H54 (cell line): ENCODE results near the gene SLC17A4.

Experiments used
- DNase-seq: peaks from one replicate; pipeline ENCODE4 v3.0.0; 2011; ENCODE audit warnings: low spot score, mixed read lengths; ENCODE audit not compliant: insufficient read length
- FAIRE-seq: peaks from 3 replicates; lab custom pipeline; 2011; peaks lifted over from hg19 to GRCh38; lab: Jason Lieb, UNC
- POLR2A ChIP-seq: IDR thresholded peaks from 2 replicates; pipeline ENCODE4 v1.6.1; 2011; ENCODE audit warnings: low read depth, mild to moderate bottlenecking, low read length

Gene SLC17A4

DNA sequence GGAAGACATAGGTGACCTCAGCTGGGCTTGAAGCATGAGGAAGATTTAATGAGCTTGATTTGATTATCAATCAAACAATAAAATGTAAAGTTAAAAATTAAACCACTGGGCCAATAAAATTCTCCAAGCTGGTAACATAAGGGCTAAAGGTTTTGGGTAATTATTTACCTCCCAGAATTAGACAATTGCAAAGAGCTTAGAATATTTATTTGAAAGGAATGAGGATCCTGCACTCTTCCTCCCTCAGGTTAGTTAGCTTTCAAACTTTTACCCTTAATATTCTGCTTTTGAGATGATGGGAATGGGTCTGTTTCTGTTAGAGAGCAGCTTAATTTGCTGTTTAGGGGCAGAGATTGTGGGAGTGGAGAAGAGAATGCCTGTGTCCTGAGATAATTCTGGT is at the start of gene SLC17A4:
Gene SLC17A4, plus strand, starts transcription at position 208 of the 400 bp plus-strand sequence. CDS start 7,221 bp downstream, outside the sequence.
- FAIRE-seq = no peak
- no peak for DNase-seq
- TF ChIP-seq POLR2A = no peak

- DNase-seq (no peak), FAIRE-seq (no peak)
- no peak for TF ChIP-seq POLR2A
These were observed 48.1 kb upstream of the SLC17A4 start for GRCh38 chr6:25706314-25707014.

- no peak for TF ChIP-seq POLR2A
- no peak for DNase-seq
- no peak for FAIRE-seq
These were observed 44.8 kb upstream of the SLC17A4 start for GRCh38 chr6:25709761-25710160.

DNA sequence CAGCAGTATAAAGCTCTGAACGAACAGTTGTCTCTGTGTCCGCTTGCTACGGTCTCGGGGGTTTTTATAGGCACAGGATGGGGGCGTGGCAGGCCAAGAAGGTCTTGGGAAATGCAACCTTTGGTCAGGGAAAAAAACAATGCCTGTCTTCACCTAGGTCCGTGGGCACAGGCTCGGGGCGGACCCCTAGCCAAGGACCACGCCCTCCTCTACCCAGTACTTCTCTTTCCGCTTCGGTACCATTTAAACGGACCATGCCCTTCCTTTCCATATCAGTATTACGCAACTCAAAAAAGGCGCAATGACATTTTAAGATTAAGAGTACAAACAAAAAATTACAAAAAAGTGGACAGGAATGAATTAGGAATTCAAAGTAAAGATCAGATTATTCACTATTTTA is 44.3 kb upstream of the SLC17A4 start:
- no peak for DNase-seq
- TF ChIP-seq POLR2A = no peak
- no peak for FAIRE-seq

DNA sequence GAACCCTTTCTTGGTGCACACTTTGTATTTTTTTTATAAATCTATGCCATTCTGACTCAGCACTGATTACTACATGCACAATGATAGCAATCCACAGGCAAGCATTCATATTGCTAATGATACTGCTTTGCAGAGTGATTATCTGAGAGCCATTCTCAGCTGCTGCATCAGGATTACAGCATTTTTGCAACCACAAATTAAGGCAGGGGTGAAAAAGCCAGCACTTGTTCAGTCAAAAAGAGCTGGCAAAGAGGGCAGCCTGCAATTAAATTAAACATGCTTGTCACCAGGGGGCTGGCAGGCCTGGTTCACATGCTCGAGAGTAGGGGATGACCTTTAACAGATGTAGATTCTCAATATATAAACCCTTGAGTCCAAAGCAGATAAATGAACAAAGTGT is 40.7 kb upstream of the SLC17A4 start:
- DNase-seq (no peak), FAIRE-seq (no peak)
- no peak for TF ChIP-seq POLR2A

GRCh38 chr6:25714765-25715164 is 39.8 kb upstream of the SLC17A4 start:
- DNase-seq (no peak), FAIRE-seq (no peak)
- no peak for TF ChIP-seq POLR2A

- DNase-seq (no peak), FAIRE-seq (no peak)
- no peak for TF ChIP-seq POLR2A
These were observed 38.7 kb upstream of the SLC17A4 start for GRCh38 chr6:25715794-25716193.

GRCh38 chr6:25717866-25718740 is 36.4 kb upstream of the SLC17A4 start:
- no peak for TF ChIP-seq POLR2A
- FAIRE-seq = no peak
- DNase-seq = no peak

DNA sequence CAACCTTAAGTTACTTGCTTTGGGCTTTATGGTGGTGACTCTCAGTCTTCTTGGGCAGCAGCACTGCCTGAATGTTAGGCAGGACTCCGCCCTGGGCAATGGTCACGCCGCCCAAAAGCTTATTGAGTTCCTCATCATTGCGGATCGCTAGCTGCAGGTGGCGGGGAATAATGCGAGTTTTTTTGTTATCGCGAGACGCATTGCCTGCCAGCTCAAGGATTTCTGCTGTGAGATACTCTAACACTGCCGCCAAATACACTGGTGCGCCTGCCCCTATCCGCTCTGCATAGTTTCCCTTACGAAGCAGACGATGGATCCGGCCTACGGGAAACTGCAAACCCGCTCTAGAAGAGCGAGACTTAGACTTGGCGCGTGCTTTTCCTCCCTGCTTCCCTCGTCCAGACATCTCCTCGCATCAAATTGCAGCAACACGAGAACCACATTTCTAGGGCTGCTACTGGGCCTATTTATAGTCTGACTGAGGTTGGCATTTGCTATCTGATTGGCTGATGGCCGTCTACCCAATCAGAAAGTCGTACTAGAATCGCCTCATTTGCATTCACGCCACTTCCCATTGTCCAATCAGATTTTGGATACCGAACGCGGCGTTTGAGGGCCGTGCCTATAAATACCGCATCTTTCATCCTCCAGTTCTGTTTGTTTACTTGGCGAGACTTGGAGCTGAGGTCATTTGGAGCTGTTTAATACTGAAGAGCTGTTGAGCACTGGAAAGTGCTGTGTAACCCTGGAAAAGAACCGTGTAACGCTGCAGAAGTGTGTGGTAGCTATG is 28.2 kb upstream of the SLC17A4 start:
- no peak for TF ChIP-seq POLR2A
- no peak for DNase-seq
- no peak for FAIRE-seq

GRCh38 chr6:25727028-25727427 is 27.5 kb upstream of the SLC17A4 start:
- TF ChIP-seq POLR2A = no peak
- no peak for DNase-seq
- no peak for FAIRE-seq

DNA sequence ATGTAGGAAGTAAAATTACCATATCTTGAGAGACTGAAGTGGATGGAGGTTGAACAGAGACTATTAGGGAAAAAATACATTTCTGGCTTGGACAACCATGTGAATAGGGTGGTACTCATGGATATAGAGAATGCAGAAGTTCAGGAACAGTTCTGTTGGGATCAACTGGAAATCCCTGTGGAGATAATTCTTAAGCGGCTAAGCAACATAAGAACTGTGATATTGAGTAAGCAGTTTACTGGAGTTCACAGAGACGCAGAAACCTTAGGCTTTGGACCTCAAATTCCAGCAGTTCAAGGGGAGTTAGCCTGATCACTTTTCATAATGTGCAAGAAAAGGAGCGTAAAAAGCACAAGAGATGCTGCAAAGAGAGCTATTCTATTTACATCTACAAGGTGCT is 23.6 kb upstream of the SLC17A4 start:
- DNase-seq (no peak), FAIRE-seq (no peak)
- TF ChIP-seq POLR2A = no peak

DNA sequence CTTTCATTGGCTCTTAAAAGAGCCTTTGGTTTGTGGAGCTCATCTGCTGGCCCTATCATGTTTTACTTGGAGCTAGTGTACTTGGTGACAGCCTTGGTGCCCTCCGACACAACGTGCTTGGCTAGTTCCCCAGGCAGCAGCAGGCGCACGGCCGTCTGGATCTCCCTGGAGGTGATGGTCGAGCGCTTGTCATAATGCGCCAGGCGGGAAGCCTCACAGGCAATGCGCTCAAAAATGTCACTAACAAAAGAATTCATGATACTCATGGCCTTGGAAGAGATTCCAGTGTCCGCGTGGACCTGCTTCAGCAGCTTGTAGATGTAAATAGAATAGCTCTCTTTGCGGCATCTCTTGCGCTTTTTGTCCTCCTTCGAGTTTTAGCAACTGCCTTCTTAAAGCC is 22.8 kb upstream of the SLC17A4 start:
- no peak for FAIRE-seq
- TF ChIP-seq POLR2A = no peak
- DNase-seq = no peak

GRCh38 chr6:25732468-25733198 is 21.9 kb upstream of the SLC17A4 start:
- FAIRE-seq = no peak
- DNase-seq = no peak
- no peak for TF ChIP-seq POLR2A

- TF ChIP-seq POLR2A = no peak
- no peak for DNase-seq
- no peak for FAIRE-seq
These were observed 19.3 kb upstream of the SLC17A4 start for GRCh38 chr6:25735261-25735660.
